Left cardiac atrium (tissue), 4 donors: Measurements from ENCODE around the gene LAPTM4A. TPM values are rescaled to one million over a fixed set of nuclear protein-coding genes. Genes with fewer than 3 reads are reported as not detected.
"Not testable (repeated sequence)": the region's sequence is repeated elsewhere in the genome, so short reads cannot be mapped to it uniquely, and the experiment has no call there.

Source experiments
- ATAC-seq, 2 donors: fragments of 200-7000 bp; cut with Tn5 transposase; one replicate each; pipeline ENCODE4 v1.9.1; 2020; ENCODE audit warnings: mild to moderate bottlenecking in 2 of 2, moderate library complexity in 2 of 2
- DNase-seq: peaks from one replicate; pipeline ENCODE4 v3.0.0-alpha.2; 2020
- intact Hi-C, 2 donors: fragments of 100-400 bp; cut with DNase I; formaldehyde crosslinking; loops; one replicate each; pipeline versions ENCODE4 v1.14.1 to v1.15.1; 2022 to 2023
- total RNA-seq, 2 donors: library from RNA; stranded (reverse); fragmentation: NEBNext Ultra II Directional; extraction: Animal tissue kit (Norgen Biotek cat#: 25700); gene quantifications; one replicate each; pipeline ENCODE4 v1.2.1, GENCODE V29; 2021
- donor health status: DM: no; HTN: yes; CAD: no.
- donor health status: DM: no; HTN: yes; CAD: no; lungs with severe emphysema.
- donor health status: DM: yes; HTN: yes; CAD: no.
- donor health status: Dilated cardiomyopathy.

The LAPTM4A gene
- total RNA-seq, 2 donors from 2014 or later, result 185 to 202 TPM

- no peak for ATAC-seq
- DNase-seq, result no peak
- intact Hi-C loops, result no loop called here
These were observed 5.8 kb upstream of the LAPTM4A start for GRCh38 chr2:20057268-20057667.

DNA sequence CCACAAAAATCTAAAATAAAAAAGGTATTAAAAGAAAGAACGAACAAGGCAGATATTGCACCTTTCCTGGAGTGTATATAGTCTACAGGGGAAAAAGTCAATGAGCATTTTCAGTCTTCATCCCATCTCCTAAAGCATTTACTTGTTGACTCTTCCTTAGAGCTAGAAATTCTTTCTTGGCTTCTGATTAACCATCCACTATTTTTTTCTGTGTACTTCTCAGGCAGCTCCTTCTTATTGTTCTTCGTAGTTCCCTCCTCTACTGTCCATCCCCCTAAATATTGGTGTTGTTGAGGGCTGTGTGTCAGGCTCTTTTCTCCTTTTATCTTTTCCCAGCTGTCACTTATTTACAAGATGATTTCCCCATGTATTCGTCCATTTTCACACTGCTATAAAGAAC, 3.5 kb upstream of the LAPTM4A start:
- DNase-seq (no peak), ATAC-seq (no peak)
- intact Hi-C loops, result no loop called here

DNA sequence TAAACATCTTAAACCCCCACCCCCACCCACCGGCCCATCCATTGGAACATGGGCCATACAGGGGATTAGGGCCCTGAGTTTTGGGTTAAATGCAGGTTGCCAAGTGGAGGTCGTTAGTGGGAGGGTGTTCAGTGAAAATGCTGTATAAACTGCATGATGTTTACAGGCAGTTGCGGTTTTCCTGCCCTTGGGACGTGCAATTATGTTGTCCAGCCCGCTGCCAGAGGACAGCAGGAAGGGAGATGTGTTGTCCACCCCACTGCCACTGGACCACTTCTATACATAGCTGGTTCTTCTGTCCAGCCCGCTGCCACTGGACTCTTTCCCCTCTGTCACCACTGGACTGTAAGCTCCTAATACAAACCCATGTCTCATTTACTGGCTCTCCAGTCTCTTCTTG, 2.7 kb upstream of the LAPTM4A start:
- intact Hi-C loops, result no loop called here
- DNase-seq (no peak), ATAC-seq (no peak)

DNA sequence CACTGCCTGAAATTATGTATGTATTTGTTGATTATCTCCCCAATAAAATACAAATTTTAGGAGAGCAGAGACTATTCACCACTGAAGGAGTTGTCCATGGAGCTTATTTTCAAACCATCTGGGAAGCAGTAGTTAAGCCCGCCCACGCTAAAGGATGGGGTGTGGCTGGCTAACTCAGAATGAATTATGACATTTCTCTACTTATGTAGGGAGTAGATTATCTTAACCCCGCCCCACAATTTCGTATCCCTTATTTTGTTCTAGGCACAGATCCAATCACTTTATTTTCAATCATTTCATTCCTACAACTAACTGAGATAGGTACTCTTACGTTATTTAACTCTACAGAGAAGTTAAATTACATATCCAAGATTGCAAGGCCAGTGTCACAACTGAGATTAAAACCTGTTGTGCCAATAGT, 1.4 kb upstream of the LAPTM4A start:
- DNase-seq, result peak; percentile 82
- ATAC-seq, result peak in 1 of 2 donors; percentile 56
- intact Hi-C loops, result no loop called here

- ATAC-seq (no peak), DNase-seq (no peak)
- intact Hi-C loops, result no loop called here
These were observed 912 bp upstream of the LAPTM4A start for GRCh38 chr2:20052229-20052851.

DNA sequence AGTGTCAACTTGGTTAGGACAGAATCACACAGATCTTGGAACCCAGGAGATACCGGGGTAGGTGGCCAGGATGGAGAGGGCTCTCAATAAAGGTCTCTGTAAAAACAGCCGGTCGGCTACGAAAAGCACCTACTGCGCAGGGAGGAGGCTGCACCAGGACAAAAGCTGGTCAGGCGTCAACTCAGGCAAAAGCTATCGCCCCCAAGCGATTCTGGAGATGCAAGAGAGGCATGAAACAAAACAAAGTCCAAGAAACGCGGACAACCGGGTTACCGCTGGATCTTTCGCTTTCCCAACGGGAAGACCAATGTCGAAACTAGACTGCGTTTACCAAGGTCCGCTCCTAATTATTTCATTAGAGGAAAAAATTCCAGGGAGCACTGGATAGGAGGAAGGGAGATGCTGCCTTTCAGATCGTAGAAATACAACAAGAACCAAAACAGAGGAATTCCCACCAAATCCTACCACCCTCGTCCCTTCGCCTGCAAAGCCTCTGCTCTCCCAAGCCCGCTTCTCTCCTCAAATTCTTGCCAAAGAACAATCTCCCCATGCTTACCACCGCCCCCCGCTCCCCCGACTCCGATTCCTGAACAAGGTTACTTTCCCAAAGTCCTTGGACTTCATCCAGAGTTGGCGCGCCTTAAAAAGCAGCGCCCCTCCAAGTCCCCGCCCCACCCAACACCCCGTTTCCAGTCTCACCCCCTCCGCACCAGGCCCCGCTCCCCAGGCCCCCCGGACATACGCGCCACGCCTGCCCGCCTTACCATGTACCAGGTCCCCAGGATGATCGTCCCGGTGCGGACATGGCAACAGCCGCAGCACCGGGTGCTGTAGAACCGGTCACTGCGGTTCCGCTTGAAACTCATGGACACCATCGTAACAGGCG, 539 bp downstream of the LAPTM4A start:
- intact Hi-C loops, result no loop called here
- DNase-seq (peak; percentile 51), ATAC-seq (peak; percentile 15 to 16)

DNA sequence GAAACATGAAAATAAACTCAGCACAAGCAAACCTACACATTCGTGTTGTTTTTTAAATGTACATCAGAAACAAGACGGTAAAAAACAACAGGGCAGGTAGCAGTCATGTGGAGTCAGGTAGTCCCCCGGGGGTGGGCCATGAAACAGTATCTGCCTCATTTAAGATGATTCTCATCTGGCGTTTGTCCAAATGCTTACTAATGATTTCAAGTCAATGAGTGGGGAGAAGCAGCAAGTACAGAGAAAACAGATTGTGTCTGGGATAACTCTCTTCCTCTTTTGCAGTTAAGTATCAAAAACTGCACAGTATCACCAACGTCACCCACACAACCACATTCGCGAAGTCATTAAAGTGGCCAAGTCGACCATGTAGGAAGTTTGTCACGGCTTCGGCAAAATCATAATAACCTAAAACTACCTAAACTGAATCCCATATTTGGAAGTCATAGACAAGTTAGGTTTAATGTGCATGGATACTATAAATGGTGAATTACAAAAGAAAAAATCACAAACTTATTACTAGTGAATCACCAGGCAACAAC, 1.3 kb downstream of the LAPTM4A start:
- intact Hi-C loops, result no loop called here
- DNase-seq, result no peak
- ATAC-seq, result no peak

DNA sequence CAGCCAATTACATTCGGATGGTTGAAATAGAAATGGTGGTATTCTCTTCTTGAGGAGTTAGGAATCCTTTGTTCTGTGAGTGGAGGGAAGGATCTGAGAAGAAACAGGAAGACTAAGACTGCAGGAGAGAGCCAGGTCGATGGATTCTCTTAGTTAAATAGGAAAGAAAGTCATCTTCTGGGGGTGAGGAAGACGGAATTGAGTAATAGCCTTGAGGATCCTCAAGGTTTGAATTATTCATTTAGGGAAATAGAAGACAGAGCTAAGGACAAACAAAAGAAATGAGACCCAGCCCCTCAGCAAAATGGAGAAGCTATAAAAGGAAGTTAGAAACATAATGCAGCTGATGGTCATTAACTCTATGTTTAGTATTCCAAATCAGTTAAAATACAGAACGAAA, 1.8 kb downstream of the LAPTM4A start:
- ATAC-seq (no peak), DNase-seq (no peak)
- intact Hi-C loops, result no loop called here

DNA sequence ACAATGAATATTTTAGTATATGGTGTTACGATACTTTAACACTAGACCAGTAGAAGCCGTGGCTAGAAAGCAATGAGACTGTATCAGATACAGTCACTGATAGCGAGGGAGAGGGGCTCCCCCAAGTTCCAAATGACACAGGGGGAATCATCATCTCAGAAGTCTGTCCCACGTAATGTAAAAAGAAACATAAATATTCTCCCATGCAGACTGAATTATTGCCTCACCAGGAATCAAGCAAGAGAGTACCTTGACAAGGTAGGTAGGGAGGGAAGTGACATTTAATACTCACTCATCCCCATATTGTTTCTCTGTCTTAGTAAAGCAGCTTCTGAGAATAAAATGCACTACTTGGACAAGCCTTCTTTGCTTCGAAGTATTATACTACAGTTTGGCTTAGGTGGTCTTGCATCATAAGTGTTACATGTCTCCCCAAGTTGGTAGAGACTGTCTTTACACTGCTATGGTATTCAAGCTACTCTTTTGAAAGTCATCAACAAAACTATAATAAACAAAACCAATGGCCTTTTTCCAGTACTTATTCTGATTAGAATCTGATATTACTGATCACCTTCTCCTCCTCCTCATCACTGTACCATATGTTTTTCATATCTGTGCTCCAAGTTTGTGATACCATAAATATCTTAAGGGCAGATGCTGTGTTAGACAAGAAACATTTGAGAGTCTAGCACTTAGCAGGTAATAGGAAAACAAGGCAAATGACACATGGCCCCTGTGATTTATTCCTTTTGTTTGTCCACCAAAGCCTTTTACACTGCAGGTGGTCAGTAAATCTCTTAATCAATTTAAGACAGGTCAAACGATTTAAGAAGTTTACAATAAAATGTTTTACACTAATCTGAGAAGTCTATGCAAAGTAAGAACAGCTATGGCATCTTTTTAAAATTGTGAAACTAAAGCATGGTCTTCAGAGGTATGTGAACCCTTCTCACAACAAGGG, 2.7 kb downstream of the LAPTM4A start:
- no peak for DNase-seq
- intact Hi-C loops, result no loop called here
- ATAC-seq, result no peak

DNA sequence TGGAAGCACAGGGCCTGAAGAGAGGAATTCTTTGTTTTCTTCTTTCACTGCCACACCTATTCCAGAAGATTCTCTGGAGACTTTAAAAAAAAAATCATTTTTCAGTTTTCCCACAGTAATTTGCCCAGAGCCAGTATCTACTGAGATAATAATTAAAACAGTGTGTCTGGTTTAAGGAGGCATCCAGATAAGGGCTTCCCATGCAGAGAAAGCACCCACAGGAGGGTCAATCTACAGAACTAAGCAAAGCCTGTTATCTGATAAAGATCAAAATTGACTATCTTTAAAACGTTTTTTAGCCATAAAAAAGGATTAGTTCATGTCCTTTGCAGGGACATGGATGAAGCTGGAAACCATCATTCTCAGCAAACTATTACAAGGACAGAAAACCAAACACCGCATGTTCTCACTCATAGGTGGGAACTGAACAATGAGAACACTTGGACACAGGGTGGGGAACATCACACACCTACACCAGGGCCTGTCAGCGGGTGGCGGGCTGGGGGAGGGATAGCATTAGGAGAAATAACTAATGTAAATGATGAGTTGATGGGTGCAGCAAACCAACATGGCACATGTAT, 5.6 kb downstream of the LAPTM4A start:
- intact Hi-C loops, ATAC-seq: not testable (repeated sequence)

GRCh38 chr2:20044778-20045177, 6.7 kb downstream of the LAPTM4A start:
- DNase-seq, result no peak
- intact Hi-C loops, result no loop called here
- no peak for ATAC-seq

More for the DNA sequence above, 5.6 kb downstream of the LAPTM4A start:
- not testable (repeated sequence) for DNase-seq

- intact Hi-C loops, result no loop called here
- ATAC-seq (no peak), DNase-seq (no peak)
These were observed 8.9 kb downstream of the LAPTM4A start for GRCh38 chr2:20042531-20042930.

- DNase-seq (no peak), ATAC-seq (peak in 1 of 2 donors; percentile 36)
- intact Hi-C loops, result no loop called here
These were observed 10.8 kb downstream of the LAPTM4A start for GRCh38 chr2:20040489-20041172.

- DNase-seq, result no peak
- no peak for ATAC-seq
These were observed 13.8 kb downstream of the LAPTM4A start for GRCh38 chr2:20037660-20038059.

GRCh38 chr2:20035955-20036666, 15.3 kb downstream of the LAPTM4A start:
- intact Hi-C loops, result no loop called here
- ATAC-seq, result peak in 1 of 2 donors; percentile 35
- DNase-seq, result no peak

More at GRCh38 chr2:20037660-20038059, 13.8 kb downstream of the LAPTM4A start:
- intact Hi-C loops, result no loop called here

- no peak for ATAC-seq
- intact Hi-C loops, result no loop called here
- no peak for DNase-seq
These were observed 16.6 kb downstream of the LAPTM4A start for GRCh38 chr2:20034821-20035220.

DNA sequence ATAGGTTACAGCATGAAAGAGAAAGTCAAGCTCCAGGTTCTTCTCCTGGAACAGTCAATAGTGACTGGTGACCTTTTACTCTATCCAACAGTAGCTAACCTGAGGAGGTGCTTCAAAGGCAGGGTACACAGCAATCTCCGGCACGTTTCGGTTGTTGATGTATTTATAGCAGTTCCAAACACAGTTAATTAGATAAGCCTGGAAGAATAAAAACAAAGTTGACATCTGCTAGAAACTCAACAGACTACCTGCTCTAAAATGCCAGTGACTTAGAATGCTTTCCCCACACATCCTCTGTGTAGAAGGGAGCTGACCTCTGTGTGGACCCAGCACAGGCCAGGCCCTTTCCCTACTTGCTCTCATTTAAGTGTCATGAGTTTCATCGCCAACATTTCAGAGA, 17.2 kb downstream of the LAPTM4A start:
- intact Hi-C loops, result no loop called here
- DNase-seq, result no peak
- no peak for ATAC-seq

DNA sequence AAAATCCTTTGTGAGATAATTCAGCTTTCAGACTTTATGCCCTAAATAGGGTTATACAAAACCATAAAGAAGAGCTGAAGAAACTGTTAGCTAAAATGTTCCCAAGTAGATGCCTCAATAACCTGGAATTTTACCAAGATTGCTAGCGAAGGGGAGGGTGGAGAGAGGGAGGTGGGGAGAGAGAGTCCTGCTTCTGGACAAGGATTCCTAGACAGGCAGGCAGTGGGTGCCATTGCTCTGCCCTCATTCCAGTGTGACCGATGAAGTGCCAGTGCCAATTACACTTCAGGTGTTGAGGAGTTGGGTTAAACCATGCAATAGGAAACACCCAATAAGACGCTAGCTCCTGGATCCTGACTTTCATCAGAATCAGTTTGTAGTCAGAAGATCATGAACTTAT, 18.1 kb downstream of the LAPTM4A start:
- DNase-seq (no peak), ATAC-seq (no peak)
- intact Hi-C loops, result no loop called here
